HEK293 (cell line): ENCODE measurements around the gene PVALEF.

Experiments used
- ZFP41 ChIP-seq: fragments of 450-650 bp; formaldehyde crosslinking; IDR thresholded peaks from 2 replicates; pipeline ENCODE4 v1.5.1; 2016; ENCODE audit warnings: missing biosample characterization, missing genetic modification characterization, borderline replicate concordance
- ZNF112 ChIP-seq: fragments of 450-650 bp; formaldehyde crosslinking; IDR thresholded peaks from 2 replicates; pipeline ENCODE4 v1.5.0; 2017; ENCODE audit warnings: missing biosample characterization, missing genetic modification characterization
- ZNF274 ChIP-seq, 2 experiments: fragments of 200-500 bp in 1 of 2; fragments of 450-650 bp in 1 of 2; sonication (Bioruptor generic) in 1 of 2; formaldehyde crosslinking in 1 of 2; IDR thresholded peaks; 2 replicates each; pipeline versions ENCODE4 v1.5.1 to v1.6.1; 2014 to 2016; ENCODE audit warnings: borderline replicate concordance in 1 of 2, inconsistent platforms in 1 of 2, low read length in 1 of 2, missing biosample characterization in 1 of 2, missing genetic modification characterization in 1 of 2
- ZNF416 ChIP-seq: fragments of 450-650 bp; formaldehyde crosslinking; IDR thresholded peaks from 2 replicates; pipeline ENCODE4 v1.5.1; 2016; ENCODE audit warnings: missing biosample characterization, missing genetic modification characterization
- ZNF777 ChIP-seq: fragments of 450-650 bp; formaldehyde crosslinking; IDR thresholded peaks from 2 replicates; pipeline ENCODE4 v1.5.1; 2017; ENCODE audit warnings: missing biosample characterization, missing genetic modification characterization, borderline replicate concordance
- TF ChIP-seq, protein P1 (sequence below): fragments of 450-650 bp; formaldehyde crosslinking; IDR thresholded peaks from 2 replicates; pipeline ENCODE4 v1.5.1; 2016; ENCODE audit warnings: missing biosample characterization, missing genetic modification characterization
- TF ChIP-seq, protein P2 (sequence below): fragments of 450-650 bp; formaldehyde crosslinking; IDR thresholded peaks from 2 replicates; pipeline ENCODE4 v1.5.1; 2016; ENCODE audit warnings: missing biosample characterization, missing genetic modification characterization

DNA sequence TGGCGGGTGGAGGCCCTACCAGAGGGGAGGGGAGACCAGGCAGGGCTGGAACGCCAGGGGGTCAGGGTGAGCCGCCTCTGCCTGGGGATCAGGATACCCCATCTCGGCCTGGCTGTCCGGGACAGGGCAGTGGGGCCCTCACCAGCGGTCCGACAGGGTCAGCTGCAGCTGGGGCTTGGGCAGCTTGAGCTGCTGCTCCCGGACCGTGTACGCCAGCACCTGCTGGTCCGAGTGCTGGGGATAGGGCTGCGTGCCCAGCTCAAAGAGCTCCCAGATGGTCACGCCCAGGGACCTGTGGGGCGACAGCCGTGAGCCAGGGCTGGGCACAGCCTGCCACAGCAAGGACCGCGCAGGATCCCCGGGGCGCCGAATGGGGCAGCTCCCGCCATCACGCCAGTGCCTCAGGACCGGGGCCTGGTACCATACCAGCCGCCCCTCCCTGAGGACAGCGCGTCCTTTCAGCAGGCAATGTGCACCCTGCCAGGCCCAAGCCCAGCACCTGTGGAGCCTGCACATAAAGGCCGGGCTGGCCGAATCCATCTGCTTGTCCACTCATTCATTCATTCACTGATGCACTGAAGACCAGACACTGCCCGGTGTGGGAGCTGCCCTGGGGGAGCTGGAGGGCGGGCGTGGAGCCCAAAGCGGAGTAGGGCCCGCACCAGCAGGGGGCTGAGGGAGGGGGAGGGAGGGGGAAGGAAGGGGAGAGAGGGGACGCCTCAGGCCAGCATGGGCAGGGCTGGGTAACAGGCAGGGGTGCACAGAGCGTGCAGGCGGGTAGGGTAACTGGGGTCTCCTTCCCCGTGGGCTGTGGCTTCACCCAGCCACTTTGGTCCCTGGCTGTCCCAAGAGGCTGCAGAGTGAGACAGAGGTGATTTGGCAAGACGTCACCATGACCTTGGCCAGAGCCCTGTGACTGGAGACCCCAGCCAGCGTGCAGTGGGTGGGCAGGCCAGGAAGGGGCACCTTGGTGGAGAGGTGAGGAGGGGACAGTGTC is 42.0 kb upstream of the PVALEF start:
- TF ChIP-seq ZNF416 (no peak), ZNF112 (tag by site-specific recombination) (no peak), ZNF274 (IDR thresholded peaks at IDR 0.05; ENCODE audit: low read length) (no peak), ZNF274 (tag by site-specific recombination; IDR thresholded peaks at IDR 0.05; ENCODE audit: borderline replicate concordance) (no peak), ZNF777 (tag by site-specific recombination) (no peak), ZFP41 (no peak)
- TF ChIP-seq, protein P1, sequence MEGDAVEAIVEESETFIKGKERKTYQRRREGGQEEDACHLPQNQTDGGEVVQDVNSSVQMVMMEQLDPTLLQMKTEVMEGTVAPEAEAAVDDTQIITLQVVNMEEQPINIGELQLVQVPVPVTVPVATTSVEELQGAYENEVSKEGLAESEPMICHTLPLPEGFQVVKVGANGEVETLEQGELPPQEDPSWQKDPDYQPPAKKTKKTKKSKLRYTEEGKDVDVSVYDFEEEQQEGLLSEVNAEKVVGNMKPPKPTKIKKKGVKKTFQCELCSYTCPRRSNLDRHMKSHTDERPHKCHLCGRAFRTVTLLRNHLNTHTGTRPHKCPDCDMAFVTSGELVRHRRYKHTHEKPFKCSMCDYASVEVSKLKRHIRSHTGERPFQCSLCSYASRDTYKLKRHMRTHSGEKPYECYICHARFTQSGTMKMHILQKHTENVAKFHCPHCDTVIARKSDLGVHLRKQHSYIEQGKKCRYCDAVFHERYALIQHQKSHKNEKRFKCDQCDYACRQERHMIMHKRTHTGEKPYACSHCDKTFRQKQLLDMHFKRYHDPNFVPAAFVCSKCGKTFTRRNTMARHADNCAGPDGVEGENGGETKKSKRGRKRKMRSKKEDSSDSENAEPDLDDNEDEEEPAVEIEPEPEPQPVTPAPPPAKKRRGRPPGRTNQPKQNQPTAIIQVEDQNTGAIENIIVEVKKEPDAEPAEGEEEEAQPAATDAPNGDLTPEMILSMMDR = no peak
- TF ChIP-seq, protein P2, sequence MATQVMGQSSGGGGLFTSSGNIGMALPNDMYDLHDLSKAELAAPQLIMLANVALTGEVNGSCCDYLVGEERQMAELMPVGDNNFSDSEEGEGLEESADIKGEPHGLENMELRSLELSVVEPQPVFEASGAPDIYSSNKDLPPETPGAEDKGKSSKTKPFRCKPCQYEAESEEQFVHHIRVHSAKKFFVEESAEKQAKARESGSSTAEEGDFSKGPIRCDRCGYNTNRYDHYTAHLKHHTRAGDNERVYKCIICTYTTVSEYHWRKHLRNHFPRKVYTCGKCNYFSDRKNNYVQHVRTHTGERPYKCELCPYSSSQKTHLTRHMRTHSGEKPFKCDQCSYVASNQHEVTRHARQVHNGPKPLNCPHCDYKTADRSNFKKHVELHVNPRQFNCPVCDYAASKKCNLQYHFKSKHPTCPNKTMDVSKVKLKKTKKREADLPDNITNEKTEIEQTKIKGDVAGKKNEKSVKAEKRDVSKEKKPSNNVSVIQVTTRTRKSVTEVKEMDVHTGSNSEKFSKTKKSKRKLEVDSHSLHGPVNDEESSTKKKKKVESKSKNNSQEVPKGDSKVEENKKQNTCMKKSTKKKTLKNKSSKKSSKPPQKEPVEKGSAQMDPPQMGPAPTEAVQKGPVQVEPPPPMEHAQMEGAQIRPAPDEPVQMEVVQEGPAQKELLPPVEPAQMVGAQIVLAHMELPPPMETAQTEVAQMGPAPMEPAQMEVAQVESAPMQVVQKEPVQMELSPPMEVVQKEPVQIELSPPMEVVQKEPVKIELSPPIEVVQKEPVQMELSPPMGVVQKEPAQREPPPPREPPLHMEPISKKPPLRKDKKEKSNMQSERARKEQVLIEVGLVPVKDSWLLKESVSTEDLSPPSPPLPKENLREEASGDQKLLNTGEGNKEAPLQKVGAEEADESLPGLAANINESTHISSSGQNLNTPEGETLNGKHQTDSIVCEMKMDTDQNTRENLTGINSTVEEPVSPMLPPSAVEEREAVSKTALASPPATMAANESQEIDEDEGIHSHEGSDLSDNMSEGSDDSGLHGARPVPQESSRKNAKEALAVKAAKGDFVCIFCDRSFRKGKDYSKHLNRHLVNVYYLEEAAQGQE (tag by site-specific recombination) = no peak
